NCI-H1105 (cell line): ENCODE results near the gene KBTBD2.
"Not testable (repeated sequence)": the region's sequence is repeated elsewhere in the genome, so short reads cannot be mapped to it uniquely, and the experiment has no call there.

Experiments
- DNase-seq: peaks from one replicate; lab custom pipeline; 2025; lab: John Stamatoyannopoulos, UW

The KBTBD2 gene

GRCh38 chr7:32891043-32891799 lies at the start of gene KBTBD2:
KBTBD2 (minus strand) TSS chr7:32891760; CDS start chr7:32879604, 12,156 bp downstream.
- DNase-seq, result peak; percentile 84

- no peak for DNase-seq
Measured at GRCh38 chr7:32941181-32941580, 49.6 kb upstream of the KBTBD2 start.

- DNase-seq, result peak; percentile 63
Measured at GRCh38 chr7:32937344-32938174, 46.0 kb upstream of the KBTBD2 start.

- no peak for DNase-seq
Measured at GRCh38 chr7:32936689-32937088, 45.1 kb upstream of the KBTBD2 start.

- DNase-seq, result no peak
Measured at GRCh38 chr7:32935558-32935957, 44.0 kb upstream of the KBTBD2 start.

GRCh38 chr7:32930378-32930777 lies 38.8 kb upstream of the KBTBD2 start:
- no peak for DNase-seq

GRCh38 chr7:32929430-32930143 lies 38.0 kb upstream of the KBTBD2 start:
- no peak for DNase-seq

- no peak for DNase-seq
Measured at GRCh38 chr7:32928785-32929298, 37.3 kb upstream of the KBTBD2 start.

- DNase-seq, result no peak
Measured at GRCh38 chr7:32921896-32922295, 30.3 kb upstream of the KBTBD2 start.

- not testable (repeated sequence) for DNase-seq
Measured at GRCh38 chr7:32916994-32917393, 25.4 kb upstream of the KBTBD2 start.

- DNase-seq, result no peak
Measured at GRCh38 chr7:32916006-32916405, 24.4 kb upstream of the KBTBD2 start.

- no peak for DNase-seq
Measured at GRCh38 chr7:32915041-32915536, 23.5 kb upstream of the KBTBD2 start.

GRCh38 chr7:32914184-32914583 lies 22.6 kb upstream of the KBTBD2 start:
- DNase-seq, result no peak

- DNase-seq, result no peak
Measured at GRCh38 chr7:32910195-32910594, 18.6 kb upstream of the KBTBD2 start.

GRCh38 chr7:32905175-32905662 lies 13.7 kb upstream of the KBTBD2 start:
- DNase-seq, result no peak

- DNase-seq, result no peak
Measured at GRCh38 chr7:32901629-32902028, 10.1 kb upstream of the KBTBD2 start.

GRCh38 chr7:32900433-32900995 lies 9.0 kb upstream of the KBTBD2 start:
- no peak for DNase-seq

- DNase-seq, result not testable (repeated sequence)
Measured at GRCh38 chr7:32897376-32897775, 5.8 kb upstream of the KBTBD2 start.

GRCh38 chr7:32896564-32897347 lies 5.2 kb upstream of the KBTBD2 start:
- DNase-seq, result no peak

- no peak for DNase-seq
Measured at GRCh38 chr7:32894171-32894570, 2.6 kb upstream of the KBTBD2 start.

- DNase-seq, result no peak
Measured at GRCh38 chr7:32893722-32894121, 2.2 kb upstream of the KBTBD2 start.
